ENCODE measurements around the gene PCIF1. TPM values are rescaled to one million over a fixed set of nuclear protein-coding genes. Genes with fewer than 3 reads are reported as not detected.

The PCIF1 gene
- polyA plus RNA-seq, 4 donors = 16.1 to 30.0 (median 26.8) TPM

DNA sequence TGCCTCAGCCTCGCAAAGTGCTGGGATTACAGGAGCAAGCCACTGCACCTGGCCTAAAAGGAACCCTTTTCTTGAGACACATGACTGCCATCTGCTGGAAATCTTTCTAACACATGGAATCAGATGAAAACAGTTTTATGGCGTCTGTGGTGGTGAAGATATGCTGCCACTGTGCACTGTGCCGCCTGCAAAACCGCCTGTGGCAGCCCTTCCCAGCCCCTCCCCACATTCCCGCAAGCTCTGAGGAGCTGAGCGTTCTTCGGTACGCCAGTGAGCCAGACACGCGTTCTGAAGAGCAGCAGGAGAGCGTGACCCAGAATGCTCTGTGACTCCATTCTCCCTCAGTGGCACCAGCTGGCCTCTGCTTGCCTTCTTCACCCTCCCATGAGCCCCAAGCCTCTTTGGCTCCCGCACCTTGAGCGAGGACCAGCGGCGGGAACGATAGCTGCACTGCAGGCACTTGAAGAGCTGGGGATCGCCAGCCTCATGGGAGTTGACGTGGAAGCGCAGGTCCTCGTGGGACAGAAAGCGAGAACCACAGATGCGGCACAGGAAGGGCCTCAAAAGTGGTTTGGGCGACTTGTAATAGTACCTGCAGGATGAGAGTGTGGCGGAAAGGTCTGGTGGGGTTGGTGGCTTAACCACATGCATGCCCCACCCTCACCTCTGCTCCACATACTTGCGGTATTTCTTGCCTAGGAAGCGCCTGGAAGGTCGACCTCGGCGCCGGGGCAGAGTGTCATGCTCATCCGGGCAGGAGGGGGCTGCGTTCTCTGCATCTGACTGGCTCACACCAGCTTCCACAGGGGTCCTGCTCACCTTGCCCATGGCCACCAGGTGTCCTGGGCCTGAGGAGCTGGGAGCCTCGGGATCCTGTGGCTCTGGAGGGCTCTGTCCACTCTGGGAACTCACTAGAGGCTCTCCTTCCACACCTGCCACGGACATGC lies 28.8 kb downstream of the PCIF1 start:
- Histone ChIP-seq H3K36me3 (ENCODE audit: control insufficient read depth in 3 of 3, insufficient read depth in 2 of 3, low read depth in 1 of 3, low read length in 3 of 3) (peaks cover 37 to 92% (median 44%) of the 10 kb centered on the region in 3 donors), H3K4me3 (ENCODE audit: low read depth in 1 of 3, low read length in 3 of 3) (no peak overlapping the region), H3K4me1 (ENCODE audit: control insufficient read depth in 3 of 3, insufficient read depth in 2 of 3, low read depth in 1 of 3, low read length in 2 of 3) (no peaks in the 10 kb centered on the region), H3K9me3 (ENCODE audit: control insufficient read depth in 2 of 2, insufficient read depth in 1 of 2, low read depth in 1 of 2, low read length in 1 of 2) (peaks cover 0 to 3% of the 10 kb centered on the region in 2 donors), H3K27ac (ENCODE audit: low read depth in 1 of 3, low read length in 2 of 3) (no peak overlapping the region), H3K27me3 (ENCODE audit: control insufficient read depth in 3 of 3, insufficient read depth in 3 of 3, low read length in 3 of 3) (no peaks in the 10 kb centered on the region)
- 74 to 79% (median 78%) methylated on average over 33 to 34 of the region's 34 CpGs for WGBS, 3 donors
- FAIRE-seq = no peak
- peak; percentile 75 to 76 for DNase-seq

DNA sequence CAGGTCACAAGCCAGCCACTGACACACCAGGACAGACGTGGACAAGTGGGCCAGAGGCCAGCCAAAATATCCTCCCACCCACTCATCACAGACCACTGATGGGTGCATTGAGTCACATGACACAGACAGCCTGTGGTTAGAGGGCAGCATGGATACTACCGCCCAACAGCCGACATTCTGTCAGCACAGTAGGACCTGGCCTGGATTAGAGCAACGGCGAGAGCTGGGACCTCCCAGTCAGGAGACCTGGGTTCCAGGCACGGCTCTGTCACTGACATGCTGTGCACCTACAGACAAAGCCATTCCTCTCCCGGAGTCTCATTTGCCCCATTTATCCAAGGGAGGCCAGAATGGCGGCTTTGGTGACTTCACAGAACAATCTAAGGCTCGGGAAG lies 29.5 kb downstream of the PCIF1 start:
- DNase-seq = no peak
- Histone ChIP-seq H3K4me3 (ENCODE audit: low read depth in 1 of 3, low read length in 3 of 3) (no peak overlapping the region), H3K9me3 (ENCODE audit: control insufficient read depth in 2 of 2, insufficient read depth in 1 of 2, low read depth in 1 of 2, low read length in 1 of 2) (no peaks in the 10 kb centered on the region), H3K4me1 (ENCODE audit: control insufficient read depth in 3 of 3, insufficient read depth in 2 of 3, low read depth in 1 of 3, low read length in 2 of 3) (no peaks in the 10 kb centered on the region), H3K27ac (ENCODE audit: low read depth in 1 of 3, low read length in 2 of 3) (no peak overlapping the region), H3K36me3 (ENCODE audit: control insufficient read depth in 3 of 3, insufficient read depth in 2 of 3, low read depth in 1 of 3, low read length in 3 of 3) (peaks cover 30 to 92% (median 42%) of the 10 kb centered on the region in 3 donors), H3K27me3 (ENCODE audit: control insufficient read depth in 3 of 3, insufficient read depth in 3 of 3, low read length in 3 of 3) (no peaks in the 10 kb centered on the region)
- 91 to 95% (median 93%) methylated on average over 9 of the region's 9 CpGs for WGBS, 3 donors
- no peak for FAIRE-seq

DNA sequence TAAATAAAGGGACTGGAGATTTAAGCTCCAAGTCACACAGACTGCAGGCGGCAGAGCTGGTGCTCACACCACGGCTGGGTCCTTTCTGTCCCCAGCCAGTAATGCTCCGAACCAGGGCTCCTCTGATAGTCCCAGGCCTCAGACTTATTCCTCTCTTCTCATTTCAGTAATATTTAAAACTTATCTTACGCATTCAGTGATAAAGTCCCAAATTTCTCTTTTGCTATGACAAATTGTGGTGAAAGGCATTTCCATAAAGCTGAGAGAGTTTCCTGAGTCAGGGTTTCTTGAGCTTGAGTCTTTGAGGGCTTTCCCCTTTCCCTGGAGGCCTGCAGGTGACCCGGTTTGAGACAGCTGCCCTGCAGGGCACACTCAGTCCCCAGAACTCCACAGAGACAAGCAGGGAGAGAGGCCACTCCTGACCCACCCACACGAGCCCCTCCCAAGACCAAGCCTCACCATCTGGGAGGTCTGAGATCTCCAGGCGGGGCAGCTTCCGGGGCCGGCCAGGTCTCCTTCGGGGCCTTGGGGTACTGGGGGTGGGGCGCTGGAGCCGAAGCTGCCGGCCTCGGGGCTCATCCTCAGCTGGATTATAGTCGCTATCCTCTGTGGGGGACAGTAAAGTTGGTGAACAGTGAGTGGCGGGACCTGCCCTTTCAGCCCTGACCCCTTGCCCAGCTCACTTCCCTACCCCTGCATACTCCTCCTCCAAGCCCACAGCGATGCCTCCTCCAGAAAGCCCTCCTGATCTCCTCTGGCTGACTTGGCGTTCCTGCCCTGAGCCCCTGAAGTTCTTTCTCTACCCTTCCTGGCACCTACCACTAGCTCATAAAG lies 30.9 kb downstream of the PCIF1 start:
- Histone ChIP-seq H3K27ac (ENCODE audit: low read depth in 1 of 3, low read length in 2 of 3) (no peak overlapping the region), H3K36me3 (ENCODE audit: control insufficient read depth in 3 of 3, insufficient read depth in 2 of 3, low read depth in 1 of 3, low read length in 3 of 3) (peaks cover 23 to 88% (median 30%) of the 10 kb centered on the region in 3 donors), H3K4me1 (ENCODE audit: control insufficient read depth in 3 of 3, insufficient read depth in 2 of 3, low read depth in 1 of 3, low read length in 2 of 3) (peaks cover 0 to 4% (median 2%) of the 10 kb centered on the region in 3 donors), H3K27me3 (ENCODE audit: control insufficient read depth in 3 of 3, insufficient read depth in 3 of 3, low read length in 3 of 3) (no peaks in the 10 kb centered on the region), H3K9me3 (ENCODE audit: control insufficient read depth in 2 of 2, insufficient read depth in 1 of 2, low read depth in 1 of 2, low read length in 1 of 2) (no peaks in the 10 kb centered on the region), H3K4me3 (ENCODE audit: low read depth in 1 of 3, low read length in 3 of 3) (no peak overlapping the region)
- 84 to 89% (median 88%) methylated on average over 18 of the region's 18 CpGs for WGBS, 3 donors
- DNase-seq (no peak), FAIRE-seq (no peak)

DNA sequence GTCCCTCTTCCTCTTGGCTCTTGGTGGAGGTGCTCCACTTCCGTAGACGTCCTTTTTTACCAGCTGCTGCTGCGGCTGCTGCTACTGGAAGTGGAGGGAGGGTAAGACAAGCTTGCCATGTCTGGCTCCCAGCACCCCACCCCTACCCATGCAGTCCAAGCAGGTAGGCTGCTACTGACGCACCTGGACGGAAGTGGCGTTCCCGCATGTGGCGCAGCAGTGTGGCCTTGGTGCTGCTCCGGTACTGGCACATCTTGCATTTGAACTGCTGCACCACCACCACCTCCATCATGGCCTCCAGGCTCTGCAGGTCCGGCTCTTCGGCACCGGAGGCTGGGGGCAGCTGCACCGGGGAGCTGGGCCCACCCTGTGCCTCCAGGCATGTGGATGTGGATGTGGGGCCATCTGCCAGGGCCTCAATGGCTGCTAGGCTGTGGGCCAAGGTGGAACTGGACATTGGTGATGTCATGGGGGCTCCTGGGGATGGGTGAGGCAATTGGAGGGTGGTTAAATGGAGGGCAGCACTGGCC lies 33.1 kb downstream of the PCIF1 start:
- Histone ChIP-seq H3K27ac (ENCODE audit: low read depth in 1 of 3, low read length in 2 of 3) (no peak overlapping the region), H3K36me3 (ENCODE audit: control insufficient read depth in 3 of 3, insufficient read depth in 2 of 3, low read depth in 1 of 3, low read length in 3 of 3) (peaks cover 15 to 66% (median 18%) of the 10 kb centered on the region in 3 donors), H3K9me3 (ENCODE audit: control insufficient read depth in 2 of 2, insufficient read depth in 1 of 2, low read depth in 1 of 2, low read length in 1 of 2) (no peaks in the 10 kb centered on the region), H3K4me3 (ENCODE audit: low read depth in 1 of 3, low read length in 3 of 3) (no peak overlapping the region), H3K27me3 (ENCODE audit: control insufficient read depth in 3 of 3, insufficient read depth in 3 of 3, low read length in 3 of 3) (no peaks in the 10 kb centered on the region), H3K4me1 (ENCODE audit: control insufficient read depth in 3 of 3, insufficient read depth in 2 of 3, low read depth in 1 of 3, low read length in 2 of 3) (peaks cover 0 to 9% (median 8%) of the 10 kb centered on the region in 3 donors)
- no peak for DNase-seq
- WGBS, 3 donors = 93 to 98% (median 97%) methylated on average over 13 of the region's 13 CpGs
- FAIRE-seq = no peak

DNA sequence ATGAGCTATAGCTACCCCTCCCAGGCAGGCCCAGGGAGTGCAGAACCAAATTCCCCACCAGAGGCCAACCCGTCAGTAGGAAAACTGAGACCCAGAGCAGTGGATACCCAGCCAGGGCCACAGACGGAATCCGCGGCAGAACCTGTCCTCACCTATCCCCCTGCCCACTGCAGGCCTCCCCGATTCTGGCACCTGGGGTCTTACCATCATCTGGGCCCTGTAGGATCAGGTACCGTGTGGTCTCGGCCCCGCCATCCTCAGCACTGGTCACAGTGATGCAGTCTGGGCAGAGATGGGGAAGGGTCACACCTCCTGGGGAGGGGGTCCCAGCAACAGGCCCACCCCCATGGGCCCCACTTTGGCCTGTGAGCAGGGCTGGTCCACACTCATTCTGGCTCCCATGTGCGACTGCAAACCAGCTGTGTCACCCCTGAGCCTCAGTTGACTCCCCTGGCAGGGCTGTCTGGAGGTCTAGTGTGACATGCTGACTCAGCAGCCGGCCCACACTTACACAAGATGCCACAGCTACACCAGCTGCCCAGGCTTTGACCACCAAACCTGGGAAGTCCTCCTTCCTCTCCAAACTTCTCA lies 33.7 kb downstream of the PCIF1 start:
- Histone ChIP-seq H3K27me3 (ENCODE audit: control insufficient read depth in 3 of 3, insufficient read depth in 3 of 3, low read length in 3 of 3) (no peaks in the 10 kb centered on the region), H3K4me3 (ENCODE audit: low read depth in 1 of 3, low read length in 3 of 3) (no peak overlapping the region), H3K27ac (ENCODE audit: low read depth in 1 of 3, low read length in 2 of 3) (no peak overlapping the region), H3K36me3 (ENCODE audit: control insufficient read depth in 3 of 3, insufficient read depth in 2 of 3, low read depth in 1 of 3, low read length in 3 of 3) (peaks cover 15 to 64% (median 15%) of the 10 kb centered on the region in 3 donors), H3K4me1 (ENCODE audit: control insufficient read depth in 3 of 3, insufficient read depth in 2 of 3, low read depth in 1 of 3, low read length in 2 of 3) (peaks cover 0 to 12% (median 8%) of the 10 kb centered on the region in 3 donors), H3K9me3 (ENCODE audit: control insufficient read depth in 2 of 2, insufficient read depth in 1 of 2, low read depth in 1 of 2, low read length in 1 of 2) (no peaks in the 10 kb centered on the region)
- FAIRE-seq (no peak), DNase-seq (no peak)
- WGBS, 3 donors = 93 to 99% (median 95%) methylated on average over 8 to 10 of the region's 10 CpGs

DNA sequence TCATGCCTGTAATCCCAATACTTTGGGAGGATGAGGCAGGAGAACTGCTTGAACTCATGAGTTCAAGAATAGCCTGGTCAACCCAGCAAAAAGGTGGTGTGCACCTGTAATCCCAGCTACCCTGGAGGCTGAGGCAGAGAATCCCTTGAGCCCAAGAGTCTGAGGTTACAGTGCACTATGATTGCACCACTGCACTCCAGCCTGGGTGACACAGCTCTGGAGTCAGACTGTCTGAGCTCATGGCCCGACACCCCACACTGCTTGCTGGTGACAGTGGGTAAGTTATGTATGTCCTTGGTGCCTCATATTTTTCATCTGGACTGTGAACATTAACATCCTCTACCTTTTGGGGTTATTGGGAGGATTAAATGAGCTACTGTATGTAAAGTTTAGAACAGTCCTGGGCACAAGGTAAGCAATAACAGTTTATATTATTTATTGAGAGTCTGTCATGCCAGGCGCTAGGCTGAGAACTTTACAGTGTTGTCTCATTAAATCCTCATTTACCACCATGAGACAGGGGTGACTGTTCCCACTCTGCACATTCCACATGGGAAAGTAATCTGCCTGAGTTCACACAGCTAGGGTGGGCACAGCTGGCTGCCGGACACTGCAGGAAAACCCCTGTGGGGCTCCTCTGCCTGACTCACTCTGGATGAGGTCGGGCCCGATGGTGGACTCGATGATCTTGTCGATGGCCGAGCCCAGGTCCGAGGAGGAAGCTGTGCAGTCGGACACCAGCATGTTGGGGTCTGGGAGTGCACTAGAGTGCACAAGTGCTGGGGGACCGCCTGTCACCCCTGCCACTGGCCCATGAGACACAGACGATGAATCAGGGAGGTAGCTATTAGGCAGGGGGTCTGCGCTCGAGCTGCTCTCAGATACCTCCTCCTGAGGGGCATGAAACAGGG lies 34.6 kb downstream of the PCIF1 start:
- no peak overlapping the region for H3K27ac ChIP-seq (ENCODE audit: low read depth in 1 of 3, low read length in 2 of 3)
- no peaks in the 10 kb centered on the region for H3K9me3 ChIP-seq (ENCODE audit: control insufficient read depth in 2 of 2, insufficient read depth in 1 of 2, low read depth in 1 of 2, low read length in 1 of 2)
- H3K4me1 ChIP-seq (ENCODE audit: control insufficient read depth in 3 of 3, insufficient read depth in 2 of 3, low read depth in 1 of 3, low read length in 2 of 3) = peaks cover 0 to 12% (median 8%) of the 10 kb centered on the region in 3 donors
- H3K27me3 ChIP-seq (ENCODE audit: control insufficient read depth in 3 of 3, insufficient read depth in 3 of 3, low read length in 3 of 3) = no peaks in the 10 kb centered on the region
- no peak overlapping the region for H3K4me3 ChIP-seq (ENCODE audit: low read depth in 1 of 3, low read length in 3 of 3)
- peaks cover 12 to 55% (median 14%) of the 10 kb centered on the region in 3 donors for H3K36me3 ChIP-seq (ENCODE audit: control insufficient read depth in 3 of 3, insufficient read depth in 2 of 3, low read depth in 1 of 3, low read length in 3 of 3)
- FAIRE-seq (no peak), DNase-seq (no peak)
- WGBS, 3 donors = 89 to 93% (median 90%) methylated on average over 14 of the region's 14 CpGs

DNA sequence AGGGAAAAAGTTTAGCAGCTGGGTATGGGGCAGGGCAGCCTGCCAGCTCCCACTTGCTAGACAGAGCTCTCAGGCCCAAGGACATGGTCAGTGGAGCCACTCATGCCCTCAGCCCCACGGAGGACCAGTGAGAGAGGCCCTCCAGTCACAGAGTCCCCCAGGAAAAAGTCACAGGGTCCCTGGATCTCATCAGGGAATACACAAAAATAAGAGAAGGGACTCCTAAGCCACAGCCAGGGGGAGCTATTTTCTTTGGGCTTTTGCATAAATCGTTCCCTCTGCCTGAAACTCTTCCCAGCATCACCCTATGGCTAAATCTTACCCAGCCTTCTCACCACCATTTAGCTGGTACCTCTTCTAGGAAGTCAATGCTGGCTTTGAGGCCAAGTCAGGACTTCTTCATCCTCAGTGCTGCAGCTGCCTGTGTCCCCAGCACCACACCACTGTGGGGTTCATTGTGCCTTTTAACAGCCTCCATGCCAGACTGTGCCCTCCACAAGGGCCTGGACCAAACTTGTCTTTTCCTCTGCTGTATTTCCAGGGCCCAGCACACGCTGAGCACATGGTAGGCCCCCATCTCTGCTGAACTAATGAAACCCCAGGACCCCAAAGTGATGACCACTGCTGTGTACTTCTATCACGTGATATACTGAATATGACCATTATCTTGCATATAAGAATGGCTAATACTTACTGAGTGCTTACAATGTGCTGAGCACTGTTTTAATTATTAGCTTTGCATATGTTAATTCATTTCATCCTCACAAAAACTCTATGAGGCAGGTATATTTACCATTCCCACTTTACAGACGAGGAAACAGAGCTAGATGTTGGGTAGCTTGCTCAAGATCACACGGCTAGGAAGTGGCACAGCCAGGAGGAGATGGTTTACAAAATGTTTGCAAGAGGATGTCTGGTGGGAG lies 35.5 kb downstream of the PCIF1 start:
- 39 to 45% (median 45%) methylated on average over 6 of the region's 6 CpGs for WGBS, 3 donors
- H3K4me1 ChIP-seq (ENCODE audit: control insufficient read depth in 3 of 3, insufficient read depth in 2 of 3, low read depth in 1 of 3, low read length in 2 of 3) = peaks cover 0 to 12% (median 8%) of the 10 kb centered on the region in 3 donors
- peak overlapping the region in 1 of 3 donors; percentile 98 for H3K27ac ChIP-seq (ENCODE audit: low read depth in 1 of 3, low read length in 2 of 3)
- H3K36me3 ChIP-seq (ENCODE audit: control insufficient read depth in 3 of 3, insufficient read depth in 2 of 3, low read depth in 1 of 3, low read length in 3 of 3) = peaks cover 11 to 48% (median 12%) of the 10 kb centered on the region in 3 donors
- no peaks in the 10 kb centered on the region for H3K27me3 ChIP-seq (ENCODE audit: control insufficient read depth in 3 of 3, insufficient read depth in 3 of 3, low read length in 3 of 3)
- peak; percentile 51 to 53 for DNase-seq
- no peak for FAIRE-seq
- H3K4me3 ChIP-seq (ENCODE audit: low read depth in 1 of 3, low read length in 3 of 3) = peak overlapping the region in 1 of 3 donors; percentile 72
- H3K9me3 ChIP-seq (ENCODE audit: control insufficient read depth in 2 of 2, insufficient read depth in 1 of 2, low read depth in 1 of 2, low read length in 1 of 2) = no peaks in the 10 kb centered on the region

All from small intestine (tissue), 7 donors.